WTC11 (cell line): Measurements from ENCODE around the gene TXNRD2. TPM values are rescaled to one million over a fixed set of nuclear protein-coding genes. Genes with fewer than 3 reads are reported as not detected.

Source experiments
- ATAC-seq: fragments of 200-7000 bp; cut with Tn5 transposase; 2 replicates; pipeline ENCODE4 v1.10.0; 2021; ENCODE audit warnings: mild to moderate bottlenecking, moderate library complexity
- CTCF ChIA-PET: fragments of 300-600 bp; sonication (Branson Sonifier 250); formaldehyde crosslinking; loops from one replicate; lab custom pipeline; 2021; ENCODE audit warnings: antibody characterized with exemption; lab: Charles Lee
- POLR2A ChIA-PET: fragments of 350-600 bp; sonication (Branson Sonifier 250); formaldehyde crosslinking; loops from one replicate; lab custom pipeline; 2021; ENCODE audit warnings: antibody characterized with exemption; lab: Charles Lee
- DNase-seq: peaks from one replicate; pipeline ENCODE4 v3.0.0; 2021; ENCODE audit warnings: low spot score
- H3K27ac Mint-ChIP-seq: 2 replicates; pipeline ENCODE4 v1.8.0; 2021; ENCODE audit warnings: mixed read lengths
- H3K27me3 Mint-ChIP-seq: 2 replicates; pipeline ENCODE4 v1.8.0; 2021; ENCODE audit warnings: low read depth, mild to moderate bottlenecking, moderate library complexity, mixed read lengths
- H3K36me3 Mint-ChIP-seq: 2 replicates; pipeline ENCODE4 v1.8.0; 2021; ENCODE audit warnings: mixed read lengths
- H3K4me1 Mint-ChIP-seq: 2 replicates; pipeline ENCODE4 v1.8.0; 2022; ENCODE audit warnings: mixed read lengths
- H3K4me3 Mint-ChIP-seq: 2 replicates; pipeline ENCODE4 v1.8.0; 2021; ENCODE audit warnings: mild to moderate bottlenecking, moderate library complexity, mixed read lengths
- H3K9me3 Mint-ChIP-seq: 2 replicates; pipeline ENCODE4 v1.8.0; 2021; ENCODE audit warnings: mixed read lengths
- CREB1 ChIP-seq: sonication (generic); formaldehyde crosslinking; IDR thresholded peaks from 2 replicates; pipeline ENCODE4 v1.8.0; 2023; ENCODE audit warnings: mild to moderate bottlenecking, missing genetic modification reagents
- CREM ChIP-seq: sonication (generic); formaldehyde crosslinking; IDR thresholded peaks from 2 replicates; pipeline ENCODE4 v1.8.1; 2022; ENCODE audit warnings: mild to moderate bottlenecking, missing genetic modification reagents, moderate library complexity
- ETV6 ChIP-seq: sonication (generic); formaldehyde crosslinking; IDR thresholded peaks from 2 replicates; pipeline ENCODE4 v1.8.1; 2022; ENCODE audit warnings: mild to moderate bottlenecking, missing genetic modification reagents
- FOXP1 ChIP-seq: sonication (generic); formaldehyde crosslinking; IDR thresholded peaks from 2 replicates; pipeline ENCODE4 v1.8.0; 2022; ENCODE audit warnings: missing genetic modification reagents, mild to moderate bottlenecking, moderate library complexity, borderline replicate concordance
- HMGA2 ChIP-seq: fragments of 250-450 bp; sonication (Bioruptor Pico); IDR thresholded peaks from 2 replicates; pipeline ENCODE4 v1.4.0; 2021; ENCODE audit warnings: mild to moderate bottlenecking, moderate library complexity
- JAZF1 ChIP-seq: fragments of 250-450 bp; sonication (Bioruptor Pico); IDR thresholded peaks from 2 replicates; pipeline ENCODE4 v1.9.0; 2021; ENCODE audit warnings: moderate library complexity, mild to moderate bottlenecking, inconsistent platforms
- NFE2L1 ChIP-seq: sonication (generic); formaldehyde crosslinking; IDR thresholded peaks from 2 replicates; pipeline ENCODE4 v1.8.1; 2023; ENCODE audit warnings: missing genetic modification reagents
- ZNF263 ChIP-seq: sonication (generic); formaldehyde crosslinking; IDR thresholded peaks from 2 replicates; pipeline ENCODE4 v1.8.1; 2022; ENCODE audit warnings: low read depth, mild to moderate bottlenecking, moderate library complexity, missing genetic modification reagents
- total RNA-seq: library from RNA; stranded (reverse); gene quantifications from 3 replicates; pipeline ENCODE4 v1.2.3, GENCODE V29; 2021
- TF ChIP-seq, protein P1 (sequence below): sonication (generic); formaldehyde crosslinking; conservative IDR thresholded peaks from 2 replicates; pipeline ENCODE4 v1.8.1; 2022; ENCODE audit warnings: mild to moderate bottlenecking, missing genetic modification reagents
- TF ChIP-seq, protein P2 (sequence below): fragments of 200-600 bp; IDR thresholded peaks from 2 replicates; pipeline ENCODE4 v1.8.0; 2022; ENCODE audit warnings: antibody characterized with exemption
- TF ChIP-seq, protein P3 (sequence below): sonication (generic); formaldehyde crosslinking; IDR thresholded peaks from 2 replicates; pipeline ENCODE4 v1.8.1; 2023; ENCODE audit warnings: mild to moderate bottlenecking, missing genetic modification reagents
- TF ChIP-seq, protein P4 (sequence below): fragments of 250-450 bp; sonication (Bioruptor Pico); IDR thresholded peaks from 2 replicates; pipeline ENCODE4 v2.1.2; 2022; ENCODE audit warnings: mild to moderate bottlenecking, moderate library complexity
- TF ChIP-seq, protein P5 (sequence below): fragments of 250-450 bp; sonication (Bioruptor Pico); IDR thresholded peaks from 2 replicates; pipeline ENCODE4 v1.9.0; 2021; ENCODE audit warnings: mild to moderate bottlenecking
- TF ChIP-seq, protein P6 (sequence below): sonication (generic); formaldehyde crosslinking; conservative IDR thresholded peaks from 2 replicates; pipeline ENCODE4 v1.8.1; 2023; ENCODE audit warnings: mild to moderate bottlenecking, low read depth, missing genetic modification reagents, moderate library complexity
- TF ChIP-seq, protein P7 (sequence below): sonication (generic); formaldehyde crosslinking; IDR thresholded peaks from 2 replicates; pipeline ENCODE4 v1.8.1; 2023; ENCODE audit warnings: mild to moderate bottlenecking, missing genetic modification reagents
- TF ChIP-seq, protein P8 (sequence below): sonication (generic); formaldehyde crosslinking; IDR thresholded peaks from 2 replicates; pipeline ENCODE4 v1.8.0; 2022; ENCODE audit warnings: mild to moderate bottlenecking, missing genetic modification reagents

TXNRD2 gene
- total RNA-seq, 1 experiment from 2014 or later = 15.9 TPM

DNA sequence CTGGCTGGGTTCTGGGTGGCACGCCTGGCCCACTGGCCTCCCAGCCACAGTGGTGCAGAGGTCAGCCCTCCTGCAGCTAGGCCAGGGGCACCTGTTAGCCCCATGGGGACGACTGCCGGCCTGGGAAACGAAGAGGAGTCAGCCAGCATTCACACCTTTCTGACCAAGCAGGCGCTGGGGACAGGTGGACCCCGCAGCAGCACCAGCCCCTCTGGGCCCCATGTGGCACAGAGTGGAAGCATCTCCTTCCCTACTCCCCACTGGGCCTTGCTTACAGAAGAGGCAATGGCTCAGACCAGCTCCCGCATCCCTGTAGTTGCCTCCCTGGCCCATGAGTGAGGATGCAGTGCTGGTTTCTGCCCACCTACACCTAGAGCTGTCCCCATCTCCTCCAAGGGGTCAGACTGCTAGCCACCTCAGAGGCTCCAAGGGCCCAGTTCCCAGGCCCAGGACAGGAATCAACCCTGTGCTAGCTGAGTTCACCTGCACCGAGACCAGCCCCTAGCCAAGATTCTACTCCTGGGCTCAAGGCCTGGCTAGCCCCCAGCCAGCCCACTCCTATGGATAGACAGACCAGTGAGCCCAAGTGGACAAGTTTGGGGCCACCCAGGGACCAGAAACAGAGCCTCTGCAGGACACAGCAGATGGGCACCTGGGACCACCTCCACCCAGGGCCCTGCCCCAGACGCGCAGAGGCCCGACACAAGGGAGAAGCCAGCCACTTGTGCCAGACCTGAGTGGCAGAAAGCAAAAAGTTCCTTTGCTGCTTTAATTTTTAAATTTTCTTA is 27.7 kb upstream of the TXNRD2 start (continued):
- TF ChIP-seq CREM (CRISPR knock-in tag) = no peak
- TF ChIP-seq, protein P1, sequence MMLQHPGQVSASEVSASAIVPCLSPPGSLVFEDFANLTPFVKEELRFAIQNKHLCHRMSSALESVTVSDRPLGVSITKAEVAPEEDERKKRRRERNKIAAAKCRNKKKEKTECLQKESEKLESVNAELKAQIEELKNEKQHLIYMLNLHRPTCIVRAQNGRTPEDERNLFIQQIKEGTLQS (CRISPR knock-in tag) = no peak
- TF ChIP-seq NFE2L1 (CRISPR knock-in tag) = no peak
- no peak for TF ChIP-seq ZNF263 (CRISPR knock-in tag)
- no peak for TF ChIP-seq FOXP1 (CRISPR knock-in tag)
- TF ChIP-seq, protein P2, sequence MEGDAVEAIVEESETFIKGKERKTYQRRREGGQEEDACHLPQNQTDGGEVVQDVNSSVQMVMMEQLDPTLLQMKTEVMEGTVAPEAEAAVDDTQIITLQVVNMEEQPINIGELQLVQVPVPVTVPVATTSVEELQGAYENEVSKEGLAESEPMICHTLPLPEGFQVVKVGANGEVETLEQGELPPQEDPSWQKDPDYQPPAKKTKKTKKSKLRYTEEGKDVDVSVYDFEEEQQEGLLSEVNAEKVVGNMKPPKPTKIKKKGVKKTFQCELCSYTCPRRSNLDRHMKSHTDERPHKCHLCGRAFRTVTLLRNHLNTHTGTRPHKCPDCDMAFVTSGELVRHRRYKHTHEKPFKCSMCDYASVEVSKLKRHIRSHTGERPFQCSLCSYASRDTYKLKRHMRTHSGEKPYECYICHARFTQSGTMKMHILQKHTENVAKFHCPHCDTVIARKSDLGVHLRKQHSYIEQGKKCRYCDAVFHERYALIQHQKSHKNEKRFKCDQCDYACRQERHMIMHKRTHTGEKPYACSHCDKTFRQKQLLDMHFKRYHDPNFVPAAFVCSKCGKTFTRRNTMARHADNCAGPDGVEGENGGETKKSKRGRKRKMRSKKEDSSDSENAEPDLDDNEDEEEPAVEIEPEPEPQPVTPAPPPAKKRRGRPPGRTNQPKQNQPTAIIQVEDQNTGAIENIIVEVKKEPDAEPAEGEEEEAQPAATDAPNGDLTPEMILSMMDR = no peak
- TF ChIP-seq, protein P3, sequence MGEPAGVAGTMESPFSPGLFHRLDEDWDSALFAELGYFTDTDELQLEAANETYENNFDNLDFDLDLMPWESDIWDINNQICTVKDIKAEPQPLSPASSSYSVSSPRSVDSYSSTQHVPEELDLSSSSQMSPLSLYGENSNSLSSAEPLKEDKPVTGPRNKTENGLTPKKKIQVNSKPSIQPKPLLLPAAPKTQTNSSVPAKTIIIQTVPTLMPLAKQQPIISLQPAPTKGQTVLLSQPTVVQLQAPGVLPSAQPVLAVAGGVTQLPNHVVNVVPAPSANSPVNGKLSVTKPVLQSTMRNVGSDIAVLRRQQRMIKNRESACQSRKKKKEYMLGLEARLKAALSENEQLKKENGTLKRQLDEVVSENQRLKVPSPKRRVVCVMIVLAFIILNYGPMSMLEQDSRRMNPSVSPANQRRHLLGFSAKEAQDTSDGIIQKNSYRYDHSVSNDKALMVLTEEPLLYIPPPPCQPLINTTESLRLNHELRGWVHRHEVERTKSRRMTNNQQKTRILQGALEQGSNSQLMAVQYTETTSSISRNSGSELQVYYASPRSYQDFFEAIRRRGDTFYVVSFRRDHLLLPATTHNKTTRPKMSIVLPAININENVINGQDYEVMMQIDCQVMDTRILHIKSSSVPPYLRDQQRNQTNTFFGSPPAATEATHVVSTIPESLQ (CRISPR knock-in tag) = no peak
- TF ChIP-seq JAZF1 = no peak
- TF ChIP-seq, protein P4, sequence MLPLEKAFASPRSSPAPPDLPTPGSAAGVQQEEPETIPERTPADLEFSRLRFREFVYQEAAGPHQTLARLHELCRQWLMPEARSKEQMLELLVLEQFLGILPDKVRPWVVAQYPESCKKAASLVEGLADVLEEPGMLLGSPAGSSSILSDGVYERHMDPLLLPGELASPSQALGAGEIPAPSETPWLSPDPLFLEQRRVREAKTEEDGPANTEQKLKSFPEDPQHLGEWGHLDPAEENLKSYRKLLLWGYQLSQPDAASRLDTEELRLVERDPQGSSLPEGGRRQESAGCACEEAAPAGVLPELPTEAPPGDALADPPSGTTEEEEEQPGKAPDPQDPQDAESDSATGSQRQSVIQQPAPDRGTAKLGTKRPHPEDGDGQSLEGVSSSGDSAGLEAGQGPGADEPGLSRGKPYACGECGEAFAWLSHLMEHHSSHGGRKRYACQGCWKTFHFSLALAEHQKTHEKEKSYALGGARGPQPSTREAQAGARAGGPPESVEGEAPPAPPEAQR (CRISPR knock-in tag) = no peak
- no peak for TF ChIP-seq CREB1 (CRISPR knock-in tag)
- TF ChIP-seq, protein P5, sequence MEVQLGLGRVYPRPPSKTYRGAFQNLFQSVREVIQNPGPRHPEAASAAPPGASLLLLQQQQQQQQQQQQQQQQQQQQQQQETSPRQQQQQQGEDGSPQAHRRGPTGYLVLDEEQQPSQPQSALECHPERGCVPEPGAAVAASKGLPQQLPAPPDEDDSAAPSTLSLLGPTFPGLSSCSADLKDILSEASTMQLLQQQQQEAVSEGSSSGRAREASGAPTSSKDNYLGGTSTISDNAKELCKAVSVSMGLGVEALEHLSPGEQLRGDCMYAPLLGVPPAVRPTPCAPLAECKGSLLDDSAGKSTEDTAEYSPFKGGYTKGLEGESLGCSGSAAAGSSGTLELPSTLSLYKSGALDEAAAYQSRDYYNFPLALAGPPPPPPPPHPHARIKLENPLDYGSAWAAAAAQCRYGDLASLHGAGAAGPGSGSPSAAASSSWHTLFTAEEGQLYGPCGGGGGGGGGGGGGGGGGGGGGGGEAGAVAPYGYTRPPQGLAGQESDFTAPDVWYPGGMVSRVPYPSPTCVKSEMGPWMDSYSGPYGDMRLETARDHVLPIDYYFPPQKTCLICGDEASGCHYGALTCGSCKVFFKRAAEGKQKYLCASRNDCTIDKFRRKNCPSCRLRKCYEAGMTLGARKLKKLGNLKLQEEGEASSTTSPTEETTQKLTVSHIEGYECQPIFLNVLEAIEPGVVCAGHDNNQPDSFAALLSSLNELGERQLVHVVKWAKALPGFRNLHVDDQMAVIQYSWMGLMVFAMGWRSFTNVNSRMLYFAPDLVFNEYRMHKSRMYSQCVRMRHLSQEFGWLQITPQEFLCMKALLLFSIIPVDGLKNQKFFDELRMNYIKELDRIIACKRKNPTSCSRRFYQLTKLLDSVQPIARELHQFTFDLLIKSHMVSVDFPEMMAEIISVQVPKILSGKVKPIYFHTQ (CRISPR knock-in tag) = no peak

DNA sequence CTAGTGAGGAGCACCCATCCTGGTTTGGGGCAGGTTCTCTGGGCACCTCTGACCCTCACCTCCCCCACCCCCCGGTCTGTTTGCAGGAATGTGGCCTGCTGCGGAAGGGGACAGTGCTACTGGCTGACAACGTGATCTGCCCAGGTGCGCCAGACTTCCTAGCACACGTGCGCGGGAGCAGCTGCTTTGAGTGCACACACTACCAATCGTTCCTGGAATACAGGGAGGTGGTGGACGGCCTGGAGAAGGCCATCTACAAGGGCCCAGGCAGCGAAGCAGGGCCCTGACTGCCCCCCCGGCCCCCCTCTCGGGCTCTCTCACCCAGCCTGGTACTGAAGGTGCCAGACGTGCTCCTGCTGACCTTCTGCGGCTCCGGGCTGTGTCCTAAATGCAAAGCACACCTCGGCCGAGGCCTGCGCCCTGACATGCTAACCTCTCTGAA is 26.9 kb upstream of the TXNRD2 start:
- Mint-ChIP-seq H3K27me3 (no peaks in the 10 kb centered on the region), H3K27ac (no peak overlapping the region), H3K4me3 (no peak overlapping the region), H3K36me3 (peaks cover 9% of the 10 kb centered on the region), H3K4me1 (peaks cover 11% of the 10 kb centered on the region), H3K9me3 (no peaks in the 10 kb centered on the region)
- no peak for DNase-seq
- no peak for ATAC-seq
- CTCF ChIA-PET = interaction anchor here (0.8 to 8.4 kb wide), 4 partner anchors 15 to 237 kb away, joined by 3 to 181 read pairs (median 4); no protein-coding TSS in a partner anchor
- POLR2A ChIA-PET = no interaction called here
- TF ChIP-seq, protein P6, sequence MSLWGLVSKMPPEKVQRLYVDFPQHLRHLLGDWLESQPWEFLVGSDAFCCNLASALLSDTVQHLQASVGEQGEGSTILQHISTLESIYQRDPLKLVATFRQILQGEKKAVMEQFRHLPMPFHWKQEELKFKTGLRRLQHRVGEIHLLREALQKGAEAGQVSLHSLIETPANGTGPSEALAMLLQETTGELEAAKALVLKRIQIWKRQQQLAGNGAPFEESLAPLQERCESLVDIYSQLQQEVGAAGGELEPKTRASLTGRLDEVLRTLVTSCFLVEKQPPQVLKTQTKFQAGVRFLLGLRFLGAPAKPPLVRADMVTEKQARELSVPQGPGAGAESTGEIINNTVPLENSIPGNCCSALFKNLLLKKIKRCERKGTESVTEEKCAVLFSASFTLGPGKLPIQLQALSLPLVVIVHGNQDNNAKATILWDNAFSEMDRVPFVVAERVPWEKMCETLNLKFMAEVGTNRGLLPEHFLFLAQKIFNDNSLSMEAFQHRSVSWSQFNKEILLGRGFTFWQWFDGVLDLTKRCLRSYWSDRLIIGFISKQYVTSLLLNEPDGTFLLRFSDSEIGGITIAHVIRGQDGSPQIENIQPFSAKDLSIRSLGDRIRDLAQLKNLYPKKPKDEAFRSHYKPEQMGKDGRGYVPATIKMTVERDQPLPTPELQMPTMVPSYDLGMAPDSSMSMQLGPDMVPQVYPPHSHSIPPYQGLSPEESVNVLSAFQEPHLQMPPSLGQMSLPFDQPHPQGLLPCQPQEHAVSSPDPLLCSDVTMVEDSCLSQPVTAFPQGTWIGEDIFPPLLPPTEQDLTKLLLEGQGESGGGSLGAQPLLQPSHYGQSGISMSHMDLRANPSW = no peak
- TF ChIP-seq, protein P7, sequence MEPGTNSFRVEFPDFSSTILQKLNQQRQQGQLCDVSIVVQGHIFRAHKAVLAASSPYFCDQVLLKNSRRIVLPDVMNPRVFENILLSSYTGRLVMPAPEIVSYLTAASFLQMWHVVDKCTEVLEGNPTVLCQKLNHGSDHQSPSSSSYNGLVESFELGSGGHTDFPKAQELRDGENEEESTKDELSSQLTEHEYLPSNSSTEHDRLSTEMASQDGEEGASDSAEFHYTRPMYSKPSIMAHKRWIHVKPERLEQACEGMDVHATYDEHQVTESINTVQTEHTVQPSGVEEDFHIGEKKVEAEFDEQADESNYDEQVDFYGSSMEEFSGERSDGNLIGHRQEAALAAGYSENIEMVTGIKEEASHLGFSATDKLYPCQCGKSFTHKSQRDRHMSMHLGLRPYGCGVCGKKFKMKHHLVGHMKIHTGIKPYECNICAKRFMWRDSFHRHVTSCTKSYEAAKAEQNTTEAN (CRISPR knock-in tag) = no peak
- TF ChIP-seq, protein P8, sequence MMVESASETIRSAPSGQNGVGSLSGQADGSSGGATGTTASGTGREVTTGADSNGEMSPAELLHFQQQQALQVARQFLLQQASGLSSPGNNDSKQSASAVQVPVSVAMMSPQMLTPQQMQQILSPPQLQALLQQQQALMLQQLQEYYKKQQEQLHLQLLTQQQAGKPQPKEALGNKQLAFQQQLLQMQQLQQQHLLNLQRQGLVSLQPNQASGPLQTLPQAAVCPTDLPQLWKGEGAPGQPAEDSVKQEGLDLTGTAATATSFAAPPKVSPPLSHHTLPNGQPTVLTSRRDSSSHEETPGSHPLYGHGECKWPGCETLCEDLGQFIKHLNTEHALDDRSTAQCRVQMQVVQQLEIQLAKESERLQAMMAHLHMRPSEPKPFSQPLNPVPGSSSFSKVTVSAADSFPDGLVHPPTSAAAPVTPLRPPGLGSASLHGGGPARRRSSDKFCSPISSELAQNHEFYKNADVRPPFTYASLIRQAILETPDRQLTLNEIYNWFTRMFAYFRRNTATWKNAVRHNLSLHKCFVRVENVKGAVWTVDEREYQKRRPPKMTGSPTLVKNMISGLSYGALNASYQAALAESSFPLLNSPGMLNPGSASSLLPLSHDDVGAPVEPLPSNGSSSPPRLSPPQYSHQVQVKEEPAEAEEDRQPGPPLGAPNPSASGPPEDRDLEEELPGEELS (CRISPR knock-in tag) = no peak
- TF ChIP-seq ETV6 (CRISPR knock-in tag) (no peak), HMGA2 (no peak)
